Measurements from ENCODE around the gene ITPR1. TPM values are rescaled to one million over a fixed set of nuclear protein-coding genes. Genes with fewer than 3 reads are reported as not detected.

Gene ITPR1
- total RNA-seq, 1 donor from 2014 or later, result 6.7 TPM

DNA sequence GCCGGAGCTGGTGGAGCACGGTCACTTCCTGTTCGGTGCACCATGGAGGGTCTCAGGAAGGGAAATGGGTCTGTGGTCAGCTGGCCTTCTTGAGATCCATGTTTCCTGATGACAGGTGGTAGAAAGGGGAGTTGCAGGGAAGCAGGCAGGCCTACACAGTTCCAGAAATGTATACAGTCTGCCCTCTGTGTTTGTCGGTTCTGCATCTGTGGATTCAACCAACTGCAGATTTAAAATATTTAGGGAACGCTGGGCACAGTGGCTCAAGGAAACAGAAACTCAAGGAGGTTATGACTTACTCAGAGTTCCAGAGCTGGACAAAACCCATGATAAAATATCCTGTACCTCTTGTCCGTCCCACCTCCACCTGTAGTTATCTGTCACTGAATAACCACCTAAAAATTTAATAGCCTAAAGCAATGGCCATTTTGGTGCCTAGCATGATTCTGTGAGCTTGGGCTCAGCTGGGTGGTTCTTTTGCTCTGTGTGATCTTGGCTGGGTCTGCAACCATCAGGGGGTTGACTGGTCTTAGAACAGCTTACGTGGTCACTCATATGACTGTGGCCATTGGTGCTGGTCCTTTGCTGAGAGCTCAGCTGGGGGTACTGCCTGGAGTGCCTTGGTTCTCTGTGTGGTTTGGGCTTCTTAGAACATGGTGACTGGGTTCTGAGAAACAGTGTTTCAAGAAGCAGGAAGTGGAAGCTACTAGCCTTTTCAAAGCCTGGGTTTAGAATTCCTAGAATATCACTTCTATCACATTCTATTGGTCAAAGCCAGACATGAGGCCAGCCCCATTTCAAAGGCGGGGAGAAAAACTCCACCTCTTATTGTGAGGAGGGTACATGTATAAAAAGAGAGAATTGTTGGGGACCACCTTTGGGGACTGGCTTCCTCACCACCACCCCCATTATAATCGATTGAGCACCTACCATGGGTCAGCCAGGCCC lies 246.4 kb downstream of the ITPR1 start:
- no peaks in the 10 kb centered on the region for H4K20me1 ChIP-seq (ENCODE audit: insufficient read depth, low read length)
- no peak overlapping the region for H3K9ac ChIP-seq (ENCODE audit: low read length)
- no peak overlapping the region for H3K4me2 ChIP-seq (ENCODE audit: low read length)
- no peak overlapping the region for H3K4me3 ChIP-seq (ENCODE audit: insufficient read depth, low read depth, low read length)
- no peaks in the 10 kb centered on the region for H3K9me3 ChIP-seq (ENCODE audit: insufficient read depth, low read depth, low read length)
- H3K27ac Mint-ChIP-seq (ENCODE audit: unreplicated experiment), result peak overlapping the region; percentile 53
- H3K9me3 Mint-ChIP-seq (ENCODE audit: unreplicated experiment), result peaks cover 3% of the 10 kb centered on the region
- peaks cover 5% of the 10 kb centered on the region for H3K36me3 Mint-ChIP-seq (ENCODE audit: low read depth, unreplicated experiment)
- no peaks in the 10 kb centered on the region for H3K79me2 ChIP-seq (ENCODE audit: insufficient read depth, low read length)
- FAIRE-seq (no peak), DNase-seq (ENCODE audit: low read depth) (no peak)
- H2AFZ ChIP-seq (ENCODE audit: low read depth, low read length), result no peak overlapping the region
- no peak overlapping the region for H3K4me3 Mint-ChIP-seq (ENCODE audit: unreplicated experiment)
- H3K27ac ChIP-seq (ENCODE audit: low read depth, low read length), result no peak overlapping the region
- no peaks in the 10 kb centered on the region for H3K27me3 Mint-ChIP-seq (ENCODE audit: low read depth, unreplicated experiment)
- no peaks in the 10 kb centered on the region for H3K36me3 ChIP-seq (ENCODE audit: insufficient read depth, low read length)
- peaks cover 27% of the 10 kb centered on the region for H3K4me1 Mint-ChIP-seq (ENCODE audit: low read depth, unreplicated experiment)
- TF ChIP-seq EZH2 (IDR thresholded peaks at IDR 0.05; ENCODE audit: insufficient read depth, low read length), result no peak
- TF ChIP-seq, protein P1, sequence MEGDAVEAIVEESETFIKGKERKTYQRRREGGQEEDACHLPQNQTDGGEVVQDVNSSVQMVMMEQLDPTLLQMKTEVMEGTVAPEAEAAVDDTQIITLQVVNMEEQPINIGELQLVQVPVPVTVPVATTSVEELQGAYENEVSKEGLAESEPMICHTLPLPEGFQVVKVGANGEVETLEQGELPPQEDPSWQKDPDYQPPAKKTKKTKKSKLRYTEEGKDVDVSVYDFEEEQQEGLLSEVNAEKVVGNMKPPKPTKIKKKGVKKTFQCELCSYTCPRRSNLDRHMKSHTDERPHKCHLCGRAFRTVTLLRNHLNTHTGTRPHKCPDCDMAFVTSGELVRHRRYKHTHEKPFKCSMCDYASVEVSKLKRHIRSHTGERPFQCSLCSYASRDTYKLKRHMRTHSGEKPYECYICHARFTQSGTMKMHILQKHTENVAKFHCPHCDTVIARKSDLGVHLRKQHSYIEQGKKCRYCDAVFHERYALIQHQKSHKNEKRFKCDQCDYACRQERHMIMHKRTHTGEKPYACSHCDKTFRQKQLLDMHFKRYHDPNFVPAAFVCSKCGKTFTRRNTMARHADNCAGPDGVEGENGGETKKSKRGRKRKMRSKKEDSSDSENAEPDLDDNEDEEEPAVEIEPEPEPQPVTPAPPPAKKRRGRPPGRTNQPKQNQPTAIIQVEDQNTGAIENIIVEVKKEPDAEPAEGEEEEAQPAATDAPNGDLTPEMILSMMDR (IDR thresholded peaks at IDR 0.05; ENCODE audit: insufficient read depth, low read depth, low read length), result no peak
- H3K4me1 ChIP-seq (ENCODE audit: insufficient read depth, low read length), result peaks cover 25% of the 10 kb centered on the region
- no peaks in the 10 kb centered on the region for H3K27me3 ChIP-seq (ENCODE audit: insufficient read depth, low read length)

DNA sequence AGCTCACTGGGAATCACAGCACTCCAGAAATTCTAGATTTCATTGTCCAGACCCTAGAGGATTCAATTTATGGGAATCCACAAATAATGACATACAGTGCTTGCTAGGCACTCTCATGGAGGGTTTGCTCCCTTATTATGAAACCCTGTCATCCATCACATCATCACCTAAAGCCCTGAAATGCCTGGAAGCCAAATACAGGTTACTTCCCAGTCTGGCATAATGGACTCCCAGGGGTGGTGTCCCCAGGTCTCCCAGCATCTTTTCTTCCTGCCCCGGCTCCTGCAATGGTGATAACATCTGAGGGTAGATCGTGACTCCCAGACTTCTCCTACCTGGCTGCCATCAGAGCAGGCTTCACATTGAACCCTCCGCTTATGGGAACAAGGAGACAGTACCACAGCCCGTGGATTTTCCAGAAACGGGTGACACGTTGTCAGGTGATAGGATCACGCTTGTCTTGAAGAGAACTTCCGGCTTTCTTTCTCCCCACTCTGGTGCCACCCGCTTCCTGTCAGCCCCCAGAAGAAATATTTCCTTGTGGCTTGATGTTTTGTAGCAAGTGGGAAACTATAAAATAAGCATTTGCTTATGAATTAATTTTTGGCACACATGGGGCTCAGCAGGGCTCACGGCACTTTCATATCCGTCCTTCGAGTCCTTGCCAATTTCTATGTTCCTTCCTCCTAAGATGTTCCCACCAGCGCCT lies 247.4 kb downstream of the ITPR1 start:
- H3K9me3 ChIP-seq (ENCODE audit: insufficient read depth, low read depth, low read length), result no peaks in the 10 kb centered on the region
- H3K27me3 Mint-ChIP-seq (ENCODE audit: low read depth, unreplicated experiment), result no peaks in the 10 kb centered on the region
- H3K9me3 Mint-ChIP-seq (ENCODE audit: unreplicated experiment), result peaks cover 3% of the 10 kb centered on the region
- peak overlapping the region; percentile 89 for H3K27ac ChIP-seq (ENCODE audit: low read depth, low read length)
- no peak for TF ChIP-seq EZH2 (IDR thresholded peaks at IDR 0.05; ENCODE audit: insufficient read depth, low read length)
- TF ChIP-seq, protein P1 (IDR thresholded peaks at IDR 0.05; ENCODE audit: insufficient read depth, low read depth, low read length), result no peak
- H3K27me3 ChIP-seq (ENCODE audit: insufficient read depth, low read length), result no peaks in the 10 kb centered on the region
- H3K4me1 Mint-ChIP-seq (ENCODE audit: low read depth, unreplicated experiment), result peaks cover 27% of the 10 kb centered on the region
- H3K4me2 ChIP-seq (ENCODE audit: low read length), result peak overlapping the region; percentile 67
- H3K9ac ChIP-seq (ENCODE audit: low read length), result peak overlapping the region; percentile 75
- peaks cover 5% of the 10 kb centered on the region for H3K36me3 Mint-ChIP-seq (ENCODE audit: low read depth, unreplicated experiment)
- FAIRE-seq (no peak), DNase-seq (ENCODE audit: low read depth) (no peak)
- H3K4me3 Mint-ChIP-seq (ENCODE audit: unreplicated experiment), result no peak overlapping the region
- H3K27ac Mint-ChIP-seq (ENCODE audit: unreplicated experiment), result peak overlapping the region; percentile 86
- no peak overlapping the region for H2AFZ ChIP-seq (ENCODE audit: low read depth, low read length)
- peaks cover 27% of the 10 kb centered on the region for H3K4me1 ChIP-seq (ENCODE audit: insufficient read depth, low read length)
- no peak overlapping the region for H3K4me3 ChIP-seq (ENCODE audit: insufficient read depth, low read depth, low read length)
- no peaks in the 10 kb centered on the region for H3K79me2 ChIP-seq (ENCODE audit: insufficient read depth, low read length)
- no peaks in the 10 kb centered on the region for H4K20me1 ChIP-seq (ENCODE audit: insufficient read depth, low read length)
- H3K36me3 ChIP-seq (ENCODE audit: insufficient read depth, low read length), result no peaks in the 10 kb centered on the region
